Measurements from ENCODE around the gene C1orf74. TPM values are rescaled to one million over a fixed set of nuclear protein-coding genes. Genes with fewer than 3 reads are reported as not detected.

C1orf74 gene
- total RNA-seq, 3 donors from 2014 or later: 0.64 to 3.1 (median 2.0) TPM

GRCh38 chr1:209758400-209758799 lies 26.0 kb downstream of the C1orf74 start:
- Histone ChIP-seq H3K4me3 (no peak overlapping the region), H3K36me3 (no peaks in the 10 kb centered on the region), H3K4me1 (no peaks in the 10 kb centered on the region), H3K27ac (no peak overlapping the region), H3K27me3 (no peaks in the 10 kb centered on the region), H3K9me3 (no peaks in the 10 kb centered on the region)
- intact Hi-C loops (cut with DNase I; ENCODE audit: low total_unique reads): no loop called here
- no peak for DNase-seq (ENCODE audit: low spot score in 2 of 2)
- TF ChIP-seq POLR2A (IDR thresholded peaks at IDR 0.05): no peak

GRCh38 chr1:209756615-209757445 lies 27.5 kb downstream of the C1orf74 start:
- Histone ChIP-seq H3K4me3 (peak overlapping the region in 2 of 3 donors; percentile 0 to 19), H3K36me3 (no peaks in the 10 kb centered on the region), H3K27ac (peak overlapping the region in 1 of 2 donors; percentile 32), H3K27me3 (no peaks in the 10 kb centered on the region), H3K4me1 (no peaks in the 10 kb centered on the region), H3K9me3 (no peaks in the 10 kb centered on the region)
- TF ChIP-seq CTCF (IDR thresholded peaks at IDR 0.05) (no peak), POLR2AphosphoS5 (IDR thresholded peaks at IDR 0.05) (no peak), POLR2A (IDR thresholded peaks at IDR 0.05) (no peak)
- no peak for DNase-seq (ENCODE audit: low spot score in 2 of 2)
- intact Hi-C loops (cut with DNase I; ENCODE audit: low total_unique reads): no loop called here

GRCh38 chr1:209755926-209756614 lies 28.3 kb downstream of the C1orf74 start, which contains the start of gene TRAF3IP3:
Gene TRAF3IP3, plus strand, starts transcription at chr1:209756053. Its CDS starts 3,987 bp downstream, at chr1:209760040.
- H3K4me1 ChIP-seq: no peaks in the 10 kb centered on the region
- H3K4me3 ChIP-seq: peak within 1 kb of the TSS in 1 of 3 donors; percentile 0
- H3K27me3 ChIP-seq: no peaks in the 10 kb centered on the region
- no peak for DNase-seq (ENCODE audit: low spot score in 2 of 2)
- H3K27ac ChIP-seq: peak within 1 kb of the TSS in 1 of 2 donors; percentile 32
- intact Hi-C loops (cut with DNase I; ENCODE audit: low total_unique reads): no loop called here
- no peaks in the 10 kb centered on the region for H3K36me3 ChIP-seq
- no peaks in the 10 kb centered on the region for H3K9me3 ChIP-seq
- TF ChIP-seq POLR2AphosphoS5 (IDR thresholded peaks at IDR 0.05) (no peak), CTCF (IDR thresholded peaks at IDR 0.05) (no peak), POLR2A (IDR thresholded peaks at IDR 0.05) (no peak)

- DNase-seq (ENCODE audit: low spot score in 2 of 2): no peak
- no peak overlapping the region for H3K27ac ChIP-seq
- no peaks in the 10 kb centered on the region for H3K36me3 ChIP-seq
- H3K9me3 ChIP-seq: no peaks in the 10 kb centered on the region
- TF ChIP-seq POLR2AphosphoS5 (IDR thresholded peaks at IDR 0.05): no peak
- no peak for TF ChIP-seq CTCF (IDR thresholded peaks at IDR 0.05)
- no peak for TF ChIP-seq POLR2A (IDR thresholded peaks at IDR 0.05)
- no peaks in the 10 kb centered on the region for H3K27me3 ChIP-seq
- no peak overlapping the region for H3K4me3 ChIP-seq
- intact Hi-C loops (cut with DNase I; ENCODE audit: low total_unique reads): no loop called here
- no peaks in the 10 kb centered on the region for H3K4me1 ChIP-seq
Measured at GRCh38 chr1:209755256-209755655, 29.1 kb downstream of the C1orf74 start.

- H3K27me3 ChIP-seq: no peaks in the 10 kb centered on the region
- no peaks in the 10 kb centered on the region for H3K36me3 ChIP-seq
- H3K4me1 ChIP-seq: no peaks in the 10 kb centered on the region
- H3K4me3 ChIP-seq: no peak overlapping the region
- H3K9me3 ChIP-seq: no peaks in the 10 kb centered on the region
- no peak for DNase-seq (ENCODE audit: low spot score in 2 of 2)
- no peak overlapping the region for H3K27ac ChIP-seq
- no peak for TF ChIP-seq POLR2AphosphoS5 (IDR thresholded peaks at IDR 0.05)
- no peak for TF ChIP-seq CTCF (IDR thresholded peaks at IDR 0.05)
- TF ChIP-seq POLR2A (IDR thresholded peaks at IDR 0.05): no peak
- intact Hi-C loops (cut with DNase I; ENCODE audit: low total_unique reads): no loop called here
Measured at GRCh38 chr1:209752890-209753289, 31.5 kb downstream of the C1orf74 start.

Data from breast epithelium (tissue), 4 donors.